ENCODE results near the gene TIMM22.

TIMM22 gene

GRCh38 chr17:1001640-1002411, 4.9 kb downstream of the TIMM22 start:
- DNase-seq (ENCODE audit: low read depth, low spot score): peak; percentile 69

- peak; percentile 16 for DNase-seq (ENCODE audit: low read depth, low spot score)
Observed at GRCh38 chr17:1002412-1002753, 5.5 kb downstream of the TIMM22 start.

GRCh38 chr17:1002771-1003555, 6.0 kb downstream of the TIMM22 start:
- DNase-seq (ENCODE audit: low read depth, low spot score): peak; percentile 42

GRCh38 chr17:1003633-1003971, 6.7 kb downstream of the TIMM22 start:
- no peak for DNase-seq (ENCODE audit: low read depth, low spot score)

- DNase-seq (ENCODE audit: low read depth, low spot score): peak; percentile 29
Observed at GRCh38 chr17:1003972-1004768, 7.2 kb downstream of the TIMM22 start.

GRCh38 chr17:1004769-1005295, 7.9 kb downstream of the TIMM22 start:
- DNase-seq (ENCODE audit: low read depth, low spot score): no peak

- peak; percentile 95 for DNase-seq (ENCODE audit: low read depth, low spot score)
Observed at GRCh38 chr17:1005361-1005946, 8.5 kb downstream of the TIMM22 start.

- no peak for DNase-seq (ENCODE audit: low read depth, low spot score)
Observed at GRCh38 chr17:1006054-1006453, 9.1 kb downstream of the TIMM22 start.

- DNase-seq (ENCODE audit: low read depth, low spot score): no peak
Observed at GRCh38 chr17:1007310-1008007, 10.5 kb downstream of the TIMM22 start.

GRCh38 chr17:1008008-1008761, 11.3 kb downstream of the TIMM22 start:
- no peak for DNase-seq (ENCODE audit: low read depth, low spot score)

GRCh38 chr17:1009229-1010085, 12.5 kb downstream of the TIMM22 start:
- no peak for DNase-seq (ENCODE audit: low read depth, low spot score)

- no peak for DNase-seq (ENCODE audit: low read depth, low spot score)
Observed at GRCh38 chr17:1010086-1010450, 13.1 kb downstream of the TIMM22 start.

- no peak for DNase-seq (ENCODE audit: low read depth, low spot score)
Observed at GRCh38 chr17:1010586-1010985, 13.7 kb downstream of the TIMM22 start.

GRCh38 chr17:1011138-1011537, 14.2 kb downstream of the TIMM22 start:
- no peak for DNase-seq (ENCODE audit: low read depth, low spot score)

- DNase-seq (ENCODE audit: low read depth, low spot score): no peak
Observed at GRCh38 chr17:1011760-1012735, 15.1 kb downstream of the TIMM22 start.

GRCh38 chr17:1012823-1013728, 16.1 kb downstream of the TIMM22 start:
- DNase-seq (ENCODE audit: low read depth, low spot score): no peak

GRCh38 chr17:1013729-1014090, 16.8 kb downstream of the TIMM22 start:
- DNase-seq (ENCODE audit: low read depth, low spot score): no peak
